Non-pigmented ciliary epithelial cell (primary cell): Measurements from ENCODE around the gene COLGALT1.
A peak's percentile ranks its signal among the peaks of the same experiment; 100 is the strongest.
"Not testable (repeated sequence)": the region's sequence is repeated elsewhere in the genome, so short reads cannot be mapped to it uniquely, and the experiment has no call there.

Experiments
- DNase-seq: peaks from one replicate; pipeline ENCODE4 v3.0.0-alpha.2; 2010; ENCODE audit warnings: low read depth

Gene COLGALT1

DNA sequence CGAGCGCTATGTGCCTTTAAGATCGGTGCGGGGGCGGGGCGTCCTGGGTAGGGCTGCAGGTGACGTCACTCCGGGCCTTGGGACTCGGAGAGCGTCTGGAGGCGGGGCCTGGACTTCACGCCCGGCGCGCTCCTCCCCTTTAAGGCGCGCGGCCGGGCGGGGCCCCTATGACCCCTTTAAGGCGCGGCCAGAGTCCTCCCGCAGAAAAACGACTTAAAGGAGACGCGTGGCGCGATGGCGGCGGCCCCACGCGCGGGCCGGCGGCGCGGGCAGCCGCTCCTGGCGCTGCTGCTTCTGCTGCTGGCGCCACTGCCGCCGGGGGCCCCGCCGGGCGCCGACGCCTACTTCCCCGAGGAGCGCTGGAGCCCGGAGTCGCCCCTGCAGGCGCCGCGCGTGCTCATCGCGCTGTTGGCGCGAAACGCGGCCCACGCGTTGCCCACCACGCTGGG lies at the start of gene COLGALT1:
COLGALT1 (plus strand) TSS at position 170 of the 449 bp plus-strand sequence; CDS start at position 235, 65 bp downstream.
- peak; percentile 76 for DNase-seq

GRCh38 chr19:17506745-17507144 lies 48.7 kb upstream of the COLGALT1 start:
- no peak for DNase-seq

DNA sequence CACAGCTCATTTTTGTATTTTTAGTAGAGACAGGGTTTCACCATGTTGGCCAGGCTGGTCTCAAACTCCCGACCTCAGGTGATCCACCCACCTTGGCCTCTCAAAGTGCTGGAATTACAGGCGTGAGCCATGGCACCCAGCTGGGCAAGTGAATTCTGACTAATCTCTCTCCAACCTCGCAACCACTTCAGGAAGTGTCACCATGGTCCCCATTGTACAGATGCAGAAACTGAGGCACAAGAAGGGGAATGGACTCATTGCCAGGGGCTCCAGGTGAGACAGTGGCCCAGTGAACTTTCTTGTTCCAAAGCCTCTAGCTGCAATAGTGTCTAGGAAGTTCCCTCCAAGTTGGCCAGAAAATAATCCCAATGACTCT lies 46.9 kb upstream of the COLGALT1 start:
- DNase-seq: not testable (repeated sequence)

GRCh38 chr19:17510220-17510993 lies 45.0 kb upstream of the COLGALT1 start:
- no peak for DNase-seq

DNA sequence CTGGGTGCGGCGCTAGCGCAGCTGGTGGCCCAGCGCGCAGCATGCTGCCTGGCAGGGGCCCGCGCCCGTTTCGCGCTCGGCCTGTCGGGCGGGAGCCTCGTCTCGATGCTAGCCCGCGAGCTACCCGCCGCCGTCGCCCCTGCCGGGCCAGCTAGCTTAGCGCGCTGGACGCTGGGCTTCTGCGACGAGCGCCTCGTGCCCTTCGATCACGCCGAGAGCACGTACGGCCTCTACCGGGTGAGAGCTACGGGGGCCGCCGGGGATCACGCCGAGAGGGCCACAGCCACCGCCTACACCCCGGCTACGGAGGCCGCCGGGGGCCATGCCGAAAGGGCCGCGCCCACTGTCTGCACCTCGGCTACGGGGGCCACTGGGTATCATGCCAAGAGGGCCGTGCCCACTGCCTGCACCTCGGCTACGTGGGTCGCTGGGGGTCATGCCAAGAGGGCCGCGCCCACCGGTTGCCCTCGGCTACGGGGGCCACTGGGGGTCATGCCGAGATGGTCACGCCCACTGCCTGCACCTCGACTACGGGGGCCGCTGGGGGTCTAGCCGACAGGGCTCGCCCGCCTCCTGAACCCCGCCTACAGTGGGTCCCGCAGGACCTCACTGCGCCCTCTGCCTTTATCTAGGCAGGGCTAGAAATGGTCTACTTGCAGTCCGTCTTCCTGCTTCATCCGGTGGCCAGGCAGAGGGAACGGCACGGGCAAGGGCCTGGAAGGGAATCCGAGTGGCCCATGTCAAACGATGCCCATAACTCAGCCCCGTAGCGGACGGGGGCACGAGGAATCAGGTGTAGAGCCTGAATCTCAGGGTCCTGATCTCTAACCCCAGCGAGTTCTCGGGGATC lies 43.5 kb upstream of the COLGALT1 start:
- DNase-seq: no peak

GRCh38 chr19:17512574-17512939 lies 42.9 kb upstream of the COLGALT1 start:
- DNase-seq: no peak

- no peak for DNase-seq
Measured at GRCh38 chr19:17515408-17516149, 39.9 kb upstream of the COLGALT1 start.

GRCh38 chr19:17517898-17518297 lies 37.6 kb upstream of the COLGALT1 start:
- DNase-seq: no peak

- not testable (repeated sequence) for DNase-seq
Measured at GRCh38 chr19:17518654-17519053, 36.8 kb upstream of the COLGALT1 start.

GRCh38 chr19:17519967-17520366 lies 35.5 kb upstream of the COLGALT1 start:
- no peak for DNase-seq

DNA sequence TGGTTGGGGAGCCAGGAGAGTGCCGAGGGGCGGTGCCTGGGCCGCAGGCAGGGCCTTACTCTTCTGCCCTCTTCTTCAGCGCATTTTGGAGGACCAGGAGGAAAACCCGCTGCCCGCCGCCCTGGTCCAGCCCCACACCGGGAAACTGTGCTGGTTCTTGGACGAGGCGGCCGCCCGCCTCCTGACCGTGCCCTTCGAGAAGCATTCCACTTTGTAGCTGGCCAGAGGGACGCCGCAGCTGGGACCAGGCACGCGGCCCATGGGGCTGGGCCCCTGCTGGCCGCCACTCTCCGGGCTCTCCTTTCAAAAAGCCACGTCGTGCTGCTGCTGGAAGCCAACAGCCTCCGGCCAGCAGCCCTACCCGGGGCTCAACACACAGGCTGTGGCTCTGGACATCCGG lies 34.6 kb upstream of the COLGALT1 start:
- no peak for DNase-seq

DNA sequence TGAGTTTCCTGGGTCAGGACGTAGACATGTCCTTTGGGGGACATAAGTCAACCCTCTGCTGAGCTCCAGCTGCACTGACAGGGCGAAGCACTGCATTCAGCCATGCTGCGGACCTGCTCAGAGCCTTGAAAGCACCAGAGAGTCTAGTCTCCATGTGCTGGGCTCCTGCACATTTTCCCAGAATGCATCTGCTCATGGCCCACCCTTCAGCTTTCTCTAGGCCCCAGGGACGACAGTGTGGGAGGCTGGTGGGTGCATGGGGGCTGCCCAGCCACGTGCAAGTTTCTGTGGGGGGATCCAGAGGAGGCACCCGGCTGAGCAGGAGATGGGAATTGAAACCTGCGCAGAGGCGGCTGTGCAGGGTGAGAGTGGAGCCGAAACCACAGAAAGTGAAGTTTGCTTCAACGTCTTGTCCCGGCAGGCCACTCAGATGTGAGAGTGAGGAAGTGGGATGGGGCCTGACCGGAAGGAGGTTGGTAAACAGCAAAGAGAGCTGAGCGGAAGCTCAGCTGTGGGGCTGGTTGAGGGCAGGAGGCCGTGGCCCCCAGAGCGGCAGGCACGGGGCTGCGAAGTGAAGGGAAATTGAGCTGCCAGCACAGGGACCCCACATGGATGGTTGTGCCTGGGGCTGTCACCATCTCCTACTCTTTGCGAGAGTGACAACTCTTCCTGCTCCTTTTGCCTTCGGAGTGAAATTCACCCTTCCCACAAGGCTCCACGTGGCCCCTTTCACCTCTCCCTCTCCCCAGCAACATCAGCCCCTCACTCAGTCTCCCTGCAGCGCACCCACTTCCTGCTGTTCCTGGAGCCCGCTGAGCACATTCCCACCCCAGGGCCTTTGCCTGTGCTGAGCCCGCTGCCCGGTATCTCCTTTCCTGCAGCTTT lies 32.2 kb upstream of the COLGALT1 start:
- no peak for DNase-seq

DNA sequence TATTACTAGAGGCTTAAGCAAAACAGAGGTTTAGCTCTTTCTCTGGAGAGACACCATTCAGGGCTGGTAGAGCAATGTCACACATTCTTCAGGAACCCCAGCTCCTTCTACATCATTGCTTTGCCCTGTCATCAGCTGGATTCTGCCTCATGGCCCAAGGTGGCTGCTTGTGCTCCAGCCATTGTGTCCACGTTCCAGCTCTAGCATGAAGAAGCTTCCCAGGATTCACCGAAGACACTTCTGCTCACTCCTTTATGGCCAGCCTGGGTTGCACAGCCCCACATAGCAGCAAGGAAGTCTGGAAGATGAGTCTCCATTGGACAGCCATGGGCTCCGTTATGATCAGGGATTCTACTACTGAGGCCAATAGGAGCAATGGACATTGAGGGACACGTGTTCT lies 30.8 kb upstream of the COLGALT1 start:
- no peak for DNase-seq

DNA sequence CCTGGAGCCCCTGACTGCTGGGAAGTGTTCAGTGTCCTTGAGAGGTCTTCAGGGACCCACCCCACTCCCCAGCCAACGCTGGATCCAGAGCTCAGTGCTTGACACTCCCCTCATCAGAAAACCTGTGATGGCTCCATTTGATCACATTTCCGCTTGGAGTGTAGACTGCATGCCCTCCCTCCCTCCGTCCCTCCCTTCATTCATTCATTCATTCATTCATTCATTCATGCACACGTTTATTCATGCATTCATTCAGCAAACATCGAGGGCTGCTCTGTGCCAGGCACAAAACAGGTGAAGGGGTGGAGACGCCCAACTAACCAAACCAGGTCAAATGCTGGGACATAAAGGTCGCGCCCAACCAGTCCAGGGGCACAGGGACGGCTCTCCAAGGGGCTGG lies 30.3 kb upstream of the COLGALT1 start:
- DNase-seq: no peak

GRCh38 chr19:17526922-17527321 lies 28.5 kb upstream of the COLGALT1 start:
- no peak for DNase-seq

GRCh38 chr19:17527326-17527725 lies 28.1 kb upstream of the COLGALT1 start:
- no peak for DNase-seq

DNA sequence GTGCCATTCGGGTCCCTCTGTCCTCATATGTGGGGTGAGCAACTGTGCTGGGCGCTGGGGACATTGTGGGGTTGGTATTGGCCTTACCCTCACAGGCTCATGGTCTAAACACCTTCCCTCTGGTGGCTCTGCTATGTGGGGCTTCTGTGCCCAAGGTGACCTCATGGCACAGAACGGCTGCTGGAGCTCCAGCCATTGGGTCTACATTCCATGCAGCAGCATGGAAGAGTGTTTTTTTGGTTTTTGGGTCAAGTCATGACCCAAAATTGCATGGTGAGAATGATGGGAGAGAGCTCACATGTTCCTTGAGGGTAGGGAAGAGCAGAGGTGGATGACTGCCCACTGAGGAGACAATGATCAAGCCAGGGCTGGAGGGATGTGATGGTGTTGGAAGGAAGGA lies 26.8 kb upstream of the COLGALT1 start:
- no peak for DNase-seq

DNA sequence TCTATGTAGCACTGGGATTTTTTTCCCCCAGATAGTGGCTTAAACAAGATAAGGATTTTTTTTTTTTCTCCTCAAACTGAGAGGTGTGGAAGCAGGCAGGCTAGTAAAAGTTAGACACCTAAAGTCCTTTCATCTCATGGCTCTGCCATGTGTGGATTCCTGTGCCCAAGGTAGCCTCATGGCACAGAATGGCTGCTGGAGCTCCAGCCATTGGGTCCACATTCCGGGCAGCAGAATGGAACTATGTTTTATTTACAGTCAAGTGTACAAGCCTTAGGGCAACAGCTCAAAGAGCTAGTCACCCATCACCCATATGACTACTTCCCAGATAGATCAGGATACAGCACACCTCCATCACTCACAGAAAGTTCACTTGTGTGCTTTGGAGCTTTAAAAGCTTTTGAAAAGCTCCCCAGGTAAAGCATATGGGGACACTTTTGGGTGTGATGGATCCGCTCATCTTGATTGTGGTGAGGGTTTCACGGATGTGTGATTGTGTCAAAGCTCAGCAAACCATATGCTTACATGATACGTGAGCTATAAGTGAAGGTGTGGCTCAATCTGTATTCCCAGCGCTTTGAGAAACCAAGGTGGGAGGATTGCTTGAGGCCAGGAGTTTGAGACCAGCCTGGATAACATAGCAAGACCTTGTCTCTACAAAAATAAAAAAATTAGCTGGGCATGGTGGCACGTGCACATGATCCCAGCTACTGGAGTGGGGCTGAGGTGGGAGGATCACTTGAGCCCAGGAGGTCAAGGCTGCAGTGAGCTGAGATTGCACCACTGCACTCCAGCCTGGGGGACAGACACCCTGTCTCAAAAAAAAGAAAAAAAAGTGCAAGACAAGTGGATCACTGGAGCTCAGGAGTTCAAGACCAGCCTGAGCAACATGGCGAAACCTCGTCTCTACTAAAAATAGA lies 25.9 kb upstream of the COLGALT1 start:
- no peak for DNase-seq

- DNase-seq: no peak
Measured at GRCh38 chr19:17530586-17530985, 24.9 kb upstream of the COLGALT1 start.

DNA sequence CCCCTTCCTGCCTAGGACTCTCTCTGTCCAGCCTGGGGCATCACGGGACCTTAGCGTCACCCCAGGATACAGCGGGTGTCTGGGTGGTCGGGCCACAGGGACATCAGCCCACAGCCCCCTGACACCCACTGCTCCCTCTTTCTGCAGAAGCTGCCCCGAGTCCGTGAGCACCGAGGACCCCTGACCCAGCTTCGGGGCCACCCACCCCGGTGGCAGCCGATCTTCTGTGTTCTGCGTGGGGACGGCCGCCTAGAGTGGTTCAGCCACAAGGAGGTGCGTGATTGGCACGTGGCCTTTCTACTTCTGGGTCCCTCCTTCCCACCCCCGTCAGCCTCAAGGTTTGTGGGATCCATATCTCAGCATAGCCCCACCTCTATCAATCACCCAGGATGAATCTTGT lies 23.3 kb upstream of the COLGALT1 start:
- no peak for DNase-seq
